ENCODE results near the gene ATAD3A.
A peak's percentile ranks its signal among the peaks of the same experiment; 100 is the strongest.

ATAD3A gene

GRCh38 chr1:1561801-1562470 lies 50.0 kb downstream of the ATAD3A start:
- Histone ChIP-seq H3K27me3 (ENCODE audit: insufficient read depth, insufficient read length) (no peaks in the 10 kb centered on the region), H3K9ac (ENCODE audit: insufficient read length, low read depth) (no peak overlapping the region), H3K4me1 (ENCODE audit: insufficient read depth, insufficient read length) (peaks cover 5% of the 10 kb centered on the region), H3K36me3 (ENCODE audit: insufficient read depth, insufficient read length, low read length) (peaks cover 72% of the 10 kb centered on the region), H3K9me3 (ENCODE audit: insufficient read depth, low read length) (no peaks in the 10 kb centered on the region), H3K4me3 (ENCODE audit: insufficient read length, low read depth) (no peak overlapping the region)
- TF ChIP-seq YY1 (IDR thresholded peaks at IDR 0.05; ENCODE audit: insufficient read depth, insufficient read length): no peak
- no peak for TF ChIP-seq ZNF274 (IDR thresholded peaks at IDR 0.05; ENCODE audit: low read depth, low read length)
- TF ChIP-seq SUZ12 (IDR thresholded peaks at IDR 0.05; ENCODE audit: extremely low read depth, insufficient read depth, insufficient read length): no peak
- no peak for DNase-seq (ENCODE audit: low read depth, low spot score)

DNA sequence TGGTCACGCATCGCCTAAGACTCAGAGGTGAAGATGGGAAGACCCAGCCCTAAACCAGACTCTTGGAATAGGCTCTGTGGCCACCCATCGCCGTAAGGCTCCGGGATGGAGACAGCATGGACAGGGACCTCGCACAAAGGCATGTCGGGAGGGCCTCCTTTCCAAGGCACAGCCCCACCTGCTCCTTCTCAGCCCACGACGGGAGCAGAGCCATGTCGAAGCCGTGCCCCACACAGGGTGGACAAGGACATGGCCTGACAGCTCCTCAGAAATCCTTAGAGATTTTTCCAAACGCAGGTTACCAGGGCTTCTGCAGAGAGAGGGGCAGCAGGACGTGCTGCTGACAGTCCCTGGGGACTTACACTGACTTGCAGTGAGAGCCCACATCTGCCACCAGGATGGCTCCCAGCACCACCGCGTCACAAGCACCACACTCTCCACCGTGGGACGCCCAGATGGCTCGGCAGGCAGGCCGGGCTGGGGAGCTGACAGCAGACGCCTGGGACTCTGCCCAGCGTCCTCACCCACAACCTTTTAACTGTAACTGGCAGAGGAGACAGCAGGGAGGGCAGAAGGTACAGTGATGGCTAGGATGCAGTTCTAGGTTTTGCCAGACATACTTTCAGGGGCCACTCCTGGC lies 50.7 kb downstream of the ATAD3A start:
- Histone ChIP-seq H3K4me3 (ENCODE audit: insufficient read length, low read depth) (no peak overlapping the region), H3K9ac (ENCODE audit: insufficient read length, low read depth) (no peak overlapping the region), H3K4me1 (ENCODE audit: insufficient read depth, insufficient read length) (peaks cover 11% of the 10 kb centered on the region), H3K27me3 (ENCODE audit: insufficient read depth, insufficient read length) (no peaks in the 10 kb centered on the region), H3K36me3 (ENCODE audit: insufficient read depth, insufficient read length, low read length) (peaks cover 78% of the 10 kb centered on the region), H3K9me3 (ENCODE audit: insufficient read depth, low read length) (no peaks in the 10 kb centered on the region)
- DNase-seq (ENCODE audit: low read depth, low spot score): no peak
- TF ChIP-seq YY1 (IDR thresholded peaks at IDR 0.05; ENCODE audit: insufficient read depth, insufficient read length) (no peak), ZNF274 (IDR thresholded peaks at IDR 0.05; ENCODE audit: low read depth, low read length) (no peak), SUZ12 (IDR thresholded peaks at IDR 0.05; ENCODE audit: extremely low read depth, insufficient read depth, insufficient read length) (no peak)

DNA sequence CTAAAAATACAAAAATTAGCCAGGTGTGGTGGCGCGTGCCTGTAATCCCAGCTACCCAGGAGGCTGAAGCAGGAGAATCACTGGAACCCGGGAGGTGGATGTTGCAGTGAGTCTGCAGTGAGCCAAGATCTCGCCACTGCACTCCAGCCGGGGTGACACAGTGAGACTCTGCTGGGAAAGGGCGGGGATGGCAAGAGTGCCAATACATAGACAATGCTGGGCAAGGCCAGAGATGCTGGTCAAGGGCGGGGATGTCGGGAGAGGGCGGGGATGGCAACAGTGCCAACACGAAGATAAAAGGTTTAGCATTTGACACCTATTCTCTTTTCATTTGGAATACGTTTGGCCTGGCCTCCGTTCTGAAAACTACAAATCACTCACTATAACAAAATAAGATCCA lies 51.7 kb downstream of the ATAD3A start:
- Histone ChIP-seq H3K4me3 (ENCODE audit: insufficient read length, low read depth) (no peak overlapping the region), H3K36me3 (ENCODE audit: insufficient read depth, insufficient read length, low read length) (peaks cover 72% of the 10 kb centered on the region), H3K9me3 (ENCODE audit: insufficient read depth, low read length) (no peaks in the 10 kb centered on the region), H3K4me1 (ENCODE audit: insufficient read depth, insufficient read length) (peaks cover 11% of the 10 kb centered on the region), H3K9ac (ENCODE audit: insufficient read length, low read depth) (no peak overlapping the region), H3K27me3 (ENCODE audit: insufficient read depth, insufficient read length) (no peaks in the 10 kb centered on the region)
- TF ChIP-seq SUZ12 (IDR thresholded peaks at IDR 0.05; ENCODE audit: extremely low read depth, insufficient read depth, insufficient read length): no peak
- no peak for TF ChIP-seq YY1 (IDR thresholded peaks at IDR 0.05; ENCODE audit: insufficient read depth, insufficient read length)
- TF ChIP-seq ZNF274 (IDR thresholded peaks at IDR 0.05; ENCODE audit: low read depth, low read length): no peak
- DNase-seq (ENCODE audit: low read depth, low spot score): no peak

GRCh38 chr1:1564268-1564667 lies 52.3 kb downstream of the ATAD3A start:
- peaks cover 11% of the 10 kb centered on the region for H3K4me1 ChIP-seq (ENCODE audit: insufficient read depth, insufficient read length)
- H3K9ac ChIP-seq (ENCODE audit: insufficient read length, low read depth): no peak overlapping the region
- no peak overlapping the region for H3K4me3 ChIP-seq (ENCODE audit: insufficient read length, low read depth)
- TF ChIP-seq ZNF274 (IDR thresholded peaks at IDR 0.05; ENCODE audit: low read depth, low read length): no peak
- TF ChIP-seq SUZ12 (IDR thresholded peaks at IDR 0.05; ENCODE audit: extremely low read depth, insufficient read depth, insufficient read length): no peak
- no peak for TF ChIP-seq YY1 (IDR thresholded peaks at IDR 0.05; ENCODE audit: insufficient read depth, insufficient read length)
- no peak for DNase-seq (ENCODE audit: low read depth, low spot score)
- H3K36me3 ChIP-seq (ENCODE audit: insufficient read depth, insufficient read length, low read length): peaks cover 70% of the 10 kb centered on the region
- H3K9me3 ChIP-seq (ENCODE audit: insufficient read depth, low read length): no peaks in the 10 kb centered on the region
- no peaks in the 10 kb centered on the region for H3K27me3 ChIP-seq (ENCODE audit: insufficient read depth, insufficient read length)

DNA sequence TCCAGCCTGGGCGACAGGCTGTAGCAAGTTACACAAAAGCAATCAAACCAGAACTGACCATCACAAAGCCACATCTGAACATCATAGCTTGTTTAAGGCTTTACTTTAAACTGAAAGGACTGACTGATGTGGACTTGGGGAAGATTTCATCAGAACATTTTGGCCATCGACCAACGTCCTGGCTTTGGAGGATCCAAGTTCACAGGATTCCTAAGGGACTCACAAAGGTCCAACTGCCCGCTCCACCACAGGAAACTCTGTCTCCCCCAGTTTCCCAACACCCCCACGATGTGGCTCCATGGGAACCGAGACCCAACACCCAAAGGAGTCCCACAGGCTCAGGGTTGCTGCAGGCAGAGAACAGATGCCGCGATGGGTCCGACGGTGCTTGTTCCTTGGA lies 53.4 kb downstream of the ATAD3A start:
- peaks cover 11% of the 10 kb centered on the region for H3K4me1 ChIP-seq (ENCODE audit: insufficient read depth, insufficient read length)
- no peak overlapping the region for H3K4me3 ChIP-seq (ENCODE audit: insufficient read length, low read depth)
- H3K9ac ChIP-seq (ENCODE audit: insufficient read length, low read depth): no peak overlapping the region
- no peaks in the 10 kb centered on the region for H3K9me3 ChIP-seq (ENCODE audit: insufficient read depth, low read length)
- TF ChIP-seq ZNF274 (IDR thresholded peaks at IDR 0.05; ENCODE audit: low read depth, low read length): no peak
- no peak for TF ChIP-seq SUZ12 (IDR thresholded peaks at IDR 0.05; ENCODE audit: extremely low read depth, insufficient read depth, insufficient read length)
- TF ChIP-seq YY1 (IDR thresholded peaks at IDR 0.05; ENCODE audit: insufficient read depth, insufficient read length): no peak
- no peaks in the 10 kb centered on the region for H3K27me3 ChIP-seq (ENCODE audit: insufficient read depth, insufficient read length)
- H3K36me3 ChIP-seq (ENCODE audit: insufficient read depth, insufficient read length, low read length): peaks cover 70% of the 10 kb centered on the region
- no peak for DNase-seq (ENCODE audit: low read depth, low spot score)

- Histone ChIP-seq H3K4me1 (ENCODE audit: insufficient read depth, insufficient read length) (peaks cover 11% of the 10 kb centered on the region), H3K36me3 (ENCODE audit: insufficient read depth, insufficient read length, low read length) (peaks cover 63% of the 10 kb centered on the region), H3K4me3 (ENCODE audit: insufficient read length, low read depth) (no peak overlapping the region), H3K9me3 (ENCODE audit: insufficient read depth, low read length) (no peaks in the 10 kb centered on the region), H3K27me3 (ENCODE audit: insufficient read depth, insufficient read length) (no peaks in the 10 kb centered on the region), H3K9ac (ENCODE audit: insufficient read length, low read depth) (peak overlapping the region; percentile 64)
- no peak for DNase-seq (ENCODE audit: low read depth, low spot score)
- TF ChIP-seq SUZ12 (IDR thresholded peaks at IDR 0.05; ENCODE audit: extremely low read depth, insufficient read depth, insufficient read length) (no peak), ZNF274 (IDR thresholded peaks at IDR 0.05; ENCODE audit: low read depth, low read length) (no peak), YY1 (IDR thresholded peaks at IDR 0.05; ENCODE audit: insufficient read depth, insufficient read length) (no peak)
These were observed 55.4 kb downstream of the ATAD3A start for GRCh38 chr1:1567152-1567875.

GRCh38 chr1:1567891-1568291 lies 55.9 kb downstream of the ATAD3A start:
- DNase-seq (ENCODE audit: low read depth, low spot score): peak; percentile 13
- Histone ChIP-seq H3K4me3 (ENCODE audit: insufficient read length, low read depth) (no peak overlapping the region), H3K4me1 (ENCODE audit: insufficient read depth, insufficient read length) (peaks cover 11% of the 10 kb centered on the region), H3K9me3 (ENCODE audit: insufficient read depth, low read length) (no peaks in the 10 kb centered on the region), H3K36me3 (ENCODE audit: insufficient read depth, insufficient read length, low read length) (peaks cover 61% of the 10 kb centered on the region), H3K9ac (ENCODE audit: insufficient read length, low read depth) (no peak overlapping the region), H3K27me3 (ENCODE audit: insufficient read depth, insufficient read length) (no peaks in the 10 kb centered on the region)
- TF ChIP-seq YY1 (IDR thresholded peaks at IDR 0.05; ENCODE audit: insufficient read depth, insufficient read length): no peak
- no peak for TF ChIP-seq ZNF274 (IDR thresholded peaks at IDR 0.05; ENCODE audit: low read depth, low read length)
- no peak for TF ChIP-seq SUZ12 (IDR thresholded peaks at IDR 0.05; ENCODE audit: extremely low read depth, insufficient read depth, insufficient read length)

Measured in NT2/D1 (cell line).